GM19025 (cell line): ENCODE data around the gene UNKL.
A peak's percentile ranks its signal among the peaks of the same experiment; 100 is the strongest.

Source experiments
- ATAC-seq: cut with Tn5 transposase; IDR thresholded peaks from one replicate; pipeline ENCODE4 v1.9.1; 2021; ENCODE audit warnings: mild to moderate bottlenecking, low read depth, moderate library complexity; ENCODE audit not compliant: unreplicated experiment

Gene UNKL

DNA sequence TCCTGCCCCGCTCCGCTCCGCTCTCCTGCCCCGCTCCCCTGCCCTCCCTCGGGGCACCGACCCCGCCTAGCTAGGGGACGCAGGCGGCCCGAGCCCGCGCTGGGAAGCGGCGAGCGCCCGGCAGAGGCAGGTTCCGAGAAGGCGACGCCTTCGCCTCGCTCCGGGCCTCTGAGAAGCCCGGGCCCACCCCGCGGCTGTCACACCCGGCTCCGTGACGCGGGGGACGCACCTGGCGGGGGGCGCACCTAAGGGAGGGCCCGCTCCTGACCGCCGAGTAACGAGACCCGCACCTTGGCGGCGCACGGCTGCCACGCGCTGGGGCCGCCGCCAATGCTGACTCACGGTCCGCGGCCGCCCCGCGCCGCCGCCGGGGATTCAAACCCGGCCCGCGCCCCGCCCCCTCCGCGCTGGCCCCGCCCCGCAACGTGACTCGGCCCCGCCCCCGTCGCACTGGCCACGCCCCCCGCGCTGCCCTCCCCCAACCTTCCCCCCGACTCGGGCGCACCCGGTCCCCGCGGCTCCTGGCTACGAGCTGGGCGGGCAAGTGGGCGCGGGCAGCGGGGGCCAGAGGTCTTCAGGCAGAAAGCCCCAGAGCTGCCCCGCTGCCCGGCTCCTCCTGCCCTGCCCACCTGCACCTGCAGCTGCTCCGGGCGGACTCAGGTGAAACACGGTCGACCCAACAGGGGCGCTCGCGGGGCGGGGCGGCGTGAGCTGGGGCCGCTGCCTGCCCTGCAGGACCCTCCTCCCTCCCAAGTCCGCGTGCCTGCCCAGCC lies 35.0 kb downstream of the UNKL start:
- peak; percentile 40 for ATAC-seq

DNA sequence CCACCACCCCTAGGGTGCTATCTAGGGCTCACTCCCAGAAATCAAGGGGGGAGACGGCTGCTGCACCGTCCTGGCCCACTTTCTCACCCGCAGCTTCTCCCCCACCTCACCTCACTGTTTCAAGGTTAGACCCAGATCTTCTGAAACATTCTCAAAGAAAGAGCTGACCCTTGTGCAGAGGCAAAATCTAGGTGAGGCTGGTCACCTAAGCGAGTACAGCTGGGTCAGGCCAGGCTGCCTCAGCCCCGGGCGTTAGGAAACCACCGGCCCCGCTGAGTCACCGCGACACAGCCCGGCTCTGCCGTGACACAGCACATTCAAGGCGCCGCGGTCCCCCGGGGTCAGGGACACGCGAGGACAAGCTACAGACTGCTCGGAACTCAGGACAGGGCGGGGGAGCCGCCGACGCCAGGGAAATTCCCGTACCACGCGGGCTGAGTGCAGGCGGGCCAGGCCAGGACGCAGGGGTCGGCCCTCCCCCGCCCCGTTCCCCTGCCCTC lies 35.6 kb downstream of the UNKL start:
- ATAC-seq: peak; percentile 47

DNA sequence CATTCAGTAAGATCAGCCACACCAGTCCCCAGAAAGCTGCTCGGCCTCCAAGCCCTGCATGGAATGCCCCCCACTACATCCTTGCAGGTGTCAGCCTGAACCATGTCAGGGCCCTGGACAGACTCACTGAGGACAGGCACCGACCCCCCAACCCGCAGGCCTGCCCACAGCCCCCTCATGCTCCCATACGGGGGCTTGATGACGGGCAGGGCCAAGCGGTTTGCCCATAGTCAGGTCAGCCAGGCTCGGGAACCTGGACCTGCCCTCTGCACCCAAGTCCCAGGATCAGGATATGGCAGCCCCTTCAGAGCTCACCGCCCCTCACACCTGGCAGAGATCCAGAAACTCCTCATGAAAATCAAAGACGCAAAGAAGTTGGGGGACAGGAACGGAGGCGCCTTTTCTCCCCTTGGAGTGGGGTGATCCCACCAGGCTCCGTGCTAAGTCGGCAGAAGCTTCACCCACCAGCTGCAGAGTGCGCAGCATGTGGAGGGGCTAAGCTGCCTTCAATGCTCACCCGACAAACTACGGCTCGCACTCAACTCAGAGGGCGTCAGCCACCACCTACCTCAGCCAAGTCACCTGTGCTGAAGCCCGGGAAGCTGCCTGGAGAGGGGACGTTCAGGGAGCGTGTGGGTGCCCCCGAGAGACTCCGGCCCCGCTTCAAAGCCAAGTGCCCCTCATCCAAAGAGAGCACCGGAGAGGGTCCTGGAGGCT lies 36.3 kb downstream of the UNKL start:
- ATAC-seq: no peak

DNA sequence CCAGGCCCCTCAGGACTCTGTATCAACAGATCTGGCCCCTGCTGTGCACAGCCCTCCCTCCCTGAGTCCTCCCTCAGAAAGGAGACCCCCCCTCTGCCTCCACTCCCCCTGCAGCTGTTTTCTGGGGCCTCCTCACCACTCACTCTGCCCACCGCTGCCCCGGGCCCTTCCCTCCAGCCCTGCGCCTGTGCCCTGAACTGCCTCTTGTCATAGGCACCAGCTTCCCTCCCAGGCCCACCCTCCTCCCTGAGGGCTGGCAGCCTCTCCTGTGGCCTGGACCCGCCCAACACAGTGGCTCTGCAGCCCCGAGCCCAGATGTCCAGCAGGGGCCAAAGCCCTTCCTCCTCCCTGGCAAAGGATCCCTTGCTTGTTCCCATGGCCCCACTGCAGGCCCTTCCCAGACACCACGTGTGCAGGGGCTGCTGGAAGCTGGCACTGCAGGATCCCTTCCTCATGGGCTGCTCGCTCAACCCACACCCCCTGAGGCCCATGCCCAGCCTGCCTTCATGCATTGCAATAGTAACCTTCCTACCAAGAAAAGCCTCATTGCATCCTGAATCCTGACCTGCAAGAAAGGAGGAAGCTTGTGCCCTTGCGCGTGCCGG lies 37.0 kb downstream of the UNKL start:
- ATAC-seq: no peak

DNA sequence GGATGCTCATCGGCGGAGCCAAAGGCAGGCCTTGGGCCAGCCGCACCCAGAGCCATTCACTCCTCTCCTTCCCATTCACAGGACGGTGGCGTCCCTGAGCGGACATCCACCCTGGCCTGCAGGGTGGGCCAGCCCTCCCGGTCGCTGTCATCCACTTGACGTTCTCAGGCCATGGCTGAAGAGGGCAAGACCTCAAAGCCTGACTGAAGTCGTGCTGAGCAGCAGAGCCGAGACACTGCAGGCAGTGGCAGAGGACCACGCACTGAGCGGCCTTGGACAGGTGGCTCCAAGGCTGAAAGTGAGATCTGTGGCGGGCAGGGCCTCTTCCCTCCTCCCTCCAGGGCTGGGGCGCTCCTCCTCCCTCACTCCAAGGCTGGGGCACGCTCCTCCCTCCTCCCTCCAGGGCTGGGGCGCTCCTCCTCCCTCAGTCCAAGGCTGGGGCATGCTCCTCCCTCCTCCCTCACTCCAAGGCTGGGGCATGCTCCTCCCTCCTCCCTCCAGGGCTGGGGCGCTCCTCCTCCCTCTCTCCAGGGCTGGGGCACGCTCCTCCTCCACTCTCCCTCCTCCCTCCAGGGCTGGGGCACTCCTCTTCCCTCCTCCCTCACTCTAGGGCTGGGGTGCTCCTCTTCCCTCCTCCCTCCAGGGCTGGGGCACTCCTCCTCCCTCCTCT lies 38.6 kb downstream of the UNKL start:
- ATAC-seq: no peak

DNA sequence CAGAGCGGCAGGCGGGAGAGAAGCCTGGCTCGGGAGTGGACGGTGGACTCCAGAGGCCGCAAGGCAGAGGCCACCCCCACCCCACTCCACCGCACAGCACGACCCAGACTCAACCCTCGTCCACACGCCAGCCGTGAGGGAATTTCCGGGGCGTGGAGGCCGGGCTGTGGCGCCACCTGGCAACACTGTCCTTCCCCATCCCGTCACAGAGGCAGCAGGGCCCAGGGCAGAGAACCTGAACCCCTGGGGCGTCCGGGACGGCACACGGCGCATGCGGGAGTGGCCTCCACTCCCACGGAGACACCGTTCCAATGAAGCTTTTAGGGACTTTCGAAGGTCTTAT lies 39.2 kb downstream of the UNKL start:
- ATAC-seq: no peak

DNA sequence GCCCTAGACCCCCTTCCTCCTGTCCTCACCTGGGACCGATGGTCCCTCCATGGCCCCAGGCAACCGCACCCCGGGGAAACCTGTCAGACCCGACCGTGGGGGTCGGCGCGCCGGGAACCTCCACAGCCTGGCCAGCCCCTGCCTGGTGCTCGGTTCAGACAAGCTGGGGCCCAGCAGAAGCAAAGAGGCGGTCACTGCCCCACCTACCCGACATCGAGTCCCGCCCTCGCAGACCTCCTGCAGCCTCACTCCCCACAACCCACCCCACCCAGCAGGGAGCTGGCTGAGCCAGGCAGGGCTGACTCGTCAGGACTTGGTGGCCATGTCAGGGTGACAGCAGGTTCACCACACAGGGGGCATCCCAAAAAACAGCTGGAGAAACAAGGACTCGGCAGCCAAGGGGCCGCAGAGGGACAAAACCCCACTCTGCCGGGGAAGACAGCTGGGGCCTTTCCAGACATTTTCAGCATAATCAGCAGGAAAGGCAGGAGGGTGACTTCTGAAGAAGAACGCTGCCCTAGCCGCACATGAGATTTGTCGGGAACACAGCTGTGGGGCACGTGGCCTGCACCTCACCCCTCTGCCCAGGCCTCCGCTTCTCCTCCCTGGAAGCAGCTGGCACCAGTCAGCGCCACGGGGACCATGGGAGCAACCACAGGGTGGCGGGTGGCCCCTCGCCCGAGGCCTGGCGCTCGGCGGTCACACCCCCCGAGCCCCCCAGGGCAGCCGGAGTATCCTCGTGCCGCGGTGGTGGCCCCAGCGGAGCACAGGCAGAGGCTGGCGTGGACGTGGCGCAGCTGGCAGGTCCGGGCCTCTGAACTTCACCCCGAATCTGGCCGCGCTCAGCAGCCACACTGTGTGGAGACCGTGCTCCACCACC lies 39.8 kb downstream of the UNKL start:
- ATAC-seq: no peak

DNA sequence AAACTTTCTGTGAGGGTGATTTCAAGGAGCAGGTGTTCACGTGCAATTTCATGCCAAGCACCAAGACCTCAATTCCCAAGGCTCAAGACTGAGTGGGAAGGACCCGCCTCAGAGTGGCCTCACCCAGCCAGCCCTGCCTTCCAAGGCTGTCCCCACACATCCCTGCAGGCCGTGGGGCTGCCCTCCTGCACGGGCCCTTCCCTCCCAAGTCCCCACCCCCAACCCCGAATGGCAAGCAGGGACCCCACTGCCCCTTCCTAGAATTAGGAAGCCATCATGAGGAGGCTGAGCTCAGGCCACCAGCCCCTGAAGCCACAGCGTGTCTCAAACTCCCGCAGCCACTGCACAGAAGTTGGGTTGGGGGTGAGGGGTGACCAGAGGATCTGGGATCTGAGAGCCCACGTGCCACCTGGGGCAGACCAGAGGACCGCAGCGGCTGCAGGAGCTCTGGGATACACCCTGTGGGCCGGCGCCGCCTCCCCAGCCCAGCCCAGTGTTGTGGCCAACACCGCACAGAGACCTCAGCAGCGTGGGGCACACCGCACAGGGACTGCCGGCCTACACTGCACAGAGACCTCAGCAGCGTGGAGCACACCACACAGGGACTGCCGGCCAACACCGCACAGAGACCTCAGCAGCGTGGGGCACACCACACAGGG lies 42.1 kb downstream of the UNKL start:
- no peak for ATAC-seq

DNA sequence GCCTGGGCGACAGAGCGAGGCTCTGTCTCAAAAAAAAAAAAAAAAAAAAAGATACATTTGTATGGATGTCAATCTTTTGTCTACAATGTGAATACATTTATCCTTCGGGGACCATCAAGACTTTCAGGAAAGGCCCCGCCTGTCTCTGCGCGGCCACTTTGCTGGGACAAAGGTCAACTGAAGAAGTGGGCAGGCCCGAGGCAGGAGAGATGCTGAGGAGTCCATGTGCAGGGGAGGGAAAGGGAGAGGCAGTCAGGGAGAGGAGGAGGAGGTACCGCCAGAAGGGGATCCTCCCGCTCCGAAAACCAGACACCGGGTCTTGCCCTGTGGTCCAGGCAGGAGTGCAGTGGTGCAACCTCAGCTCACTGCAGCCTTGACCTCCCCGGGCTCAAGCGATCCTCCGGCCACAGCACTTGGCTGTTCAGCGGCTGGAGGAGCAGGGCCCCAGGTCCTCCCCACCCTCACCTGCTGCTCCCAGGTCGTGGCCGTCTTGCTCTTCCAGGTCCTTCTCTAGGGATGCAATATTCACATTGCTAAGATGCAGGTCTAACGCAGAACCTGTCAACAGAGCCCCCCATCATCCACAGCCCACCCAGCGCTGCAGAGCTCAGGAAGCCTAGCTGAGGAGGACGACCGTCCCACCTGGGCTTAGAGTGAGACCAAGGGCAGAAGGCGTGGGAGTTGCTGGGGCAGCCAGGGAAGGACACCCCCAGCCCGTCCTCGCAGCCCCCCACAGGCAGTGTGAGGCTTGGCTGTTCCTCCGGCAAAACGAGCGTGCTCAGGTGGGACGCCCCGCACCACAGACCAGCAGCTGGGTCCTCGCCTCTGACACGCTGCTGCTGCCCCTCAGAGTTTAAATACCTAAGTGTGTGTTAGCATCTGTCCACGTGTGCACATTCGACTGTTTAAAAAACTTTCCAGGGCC lies 43.2 kb downstream of the UNKL start:
- no peak for ATAC-seq

DNA sequence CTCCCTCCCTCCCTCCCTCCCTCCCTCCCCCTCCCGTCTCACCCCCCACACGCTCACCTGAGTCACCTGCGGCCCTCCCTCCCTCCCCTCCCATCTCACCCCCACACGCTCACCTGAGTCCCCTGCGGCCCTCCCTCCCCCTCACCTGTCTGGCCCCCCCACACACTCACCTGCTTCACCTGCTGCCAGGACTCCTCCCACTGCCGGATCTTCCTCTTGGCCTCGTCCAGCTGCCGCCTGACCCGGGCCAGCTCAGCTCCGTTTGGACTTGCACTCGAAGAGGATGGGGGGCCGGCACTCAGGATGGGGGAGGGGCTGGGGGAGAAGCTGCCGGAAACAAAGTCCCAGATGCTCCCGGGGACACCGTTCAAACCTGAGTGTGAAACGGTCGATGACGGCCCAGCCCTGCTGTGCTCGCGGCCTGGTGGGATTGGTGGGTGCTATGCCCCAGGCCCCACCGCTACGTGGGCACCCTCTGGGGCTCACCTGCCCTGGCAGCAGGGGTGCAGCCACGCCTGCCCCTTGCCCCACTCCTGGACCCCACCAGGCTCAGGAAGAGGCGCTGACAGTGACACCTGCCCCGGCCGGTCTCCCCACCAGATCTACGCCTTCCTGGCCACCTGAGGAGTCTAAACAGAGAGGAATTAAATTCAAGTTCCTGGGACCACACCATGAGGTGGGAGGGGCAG lies 46.9 kb downstream of the UNKL start:
- no peak for ATAC-seq

DNA sequence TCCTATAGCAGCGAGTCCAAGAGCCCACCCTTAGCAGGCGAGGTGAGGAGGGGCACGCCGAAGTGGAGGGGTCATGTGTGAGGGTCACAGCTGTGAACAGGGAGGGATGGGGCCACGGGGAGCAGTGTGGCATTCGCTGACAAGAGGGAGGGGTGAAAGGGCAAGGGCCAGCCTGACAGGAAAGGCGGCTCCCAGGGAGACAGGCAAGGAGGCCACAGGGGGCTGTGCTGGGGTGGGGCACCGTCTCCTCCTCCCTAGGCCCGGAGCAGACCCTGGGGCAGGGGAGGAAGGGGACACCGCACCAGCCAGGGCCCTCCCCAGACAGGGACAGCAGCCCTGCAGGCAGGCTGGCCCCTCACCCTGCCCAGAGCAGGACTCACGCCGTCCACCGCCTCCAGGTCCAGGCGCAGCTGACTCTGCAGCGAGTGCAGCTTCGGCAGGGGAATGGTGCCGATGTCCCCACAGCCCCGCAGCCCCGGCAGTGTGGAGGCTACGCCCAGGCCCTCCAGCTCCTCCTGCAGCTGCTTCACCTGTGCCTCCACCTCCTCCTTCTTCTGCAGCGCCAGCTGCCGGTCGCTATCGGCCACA lies 47.7 kb downstream of the UNKL start:
- ATAC-seq: no peak

DNA sequence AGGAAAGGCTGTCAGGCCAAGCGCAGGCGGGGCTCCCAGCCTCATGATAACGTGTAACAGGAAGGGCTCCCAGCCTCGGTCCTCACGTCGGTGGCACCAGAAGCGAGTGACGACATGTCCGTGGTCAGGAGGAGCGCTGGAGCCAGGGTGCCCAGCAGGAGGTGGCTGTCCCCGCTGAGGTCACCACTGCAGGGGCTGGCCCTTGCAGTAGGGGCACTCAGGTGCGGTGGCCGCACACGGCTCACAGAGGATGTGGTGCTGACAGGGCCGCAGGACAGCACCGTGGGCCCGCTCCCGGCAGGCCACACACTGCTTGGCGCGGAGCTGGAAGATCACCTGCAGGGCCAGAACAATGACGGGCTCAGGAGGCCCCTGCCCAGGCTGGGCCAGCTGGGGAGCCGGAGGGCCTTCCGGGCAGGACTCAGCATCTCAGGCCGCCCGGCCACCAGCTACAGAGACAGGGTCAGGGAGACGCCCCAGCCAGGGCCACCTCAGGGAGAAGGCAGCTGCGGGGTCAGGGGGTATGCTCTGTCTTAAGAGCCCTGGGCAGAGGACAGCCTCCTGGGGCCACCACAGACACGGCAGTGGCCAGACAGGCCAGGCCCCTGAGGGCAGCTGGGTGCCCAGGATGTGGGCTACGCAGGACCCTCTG lies 48.3 kb downstream of the UNKL start:
- no peak for ATAC-seq

DNA sequence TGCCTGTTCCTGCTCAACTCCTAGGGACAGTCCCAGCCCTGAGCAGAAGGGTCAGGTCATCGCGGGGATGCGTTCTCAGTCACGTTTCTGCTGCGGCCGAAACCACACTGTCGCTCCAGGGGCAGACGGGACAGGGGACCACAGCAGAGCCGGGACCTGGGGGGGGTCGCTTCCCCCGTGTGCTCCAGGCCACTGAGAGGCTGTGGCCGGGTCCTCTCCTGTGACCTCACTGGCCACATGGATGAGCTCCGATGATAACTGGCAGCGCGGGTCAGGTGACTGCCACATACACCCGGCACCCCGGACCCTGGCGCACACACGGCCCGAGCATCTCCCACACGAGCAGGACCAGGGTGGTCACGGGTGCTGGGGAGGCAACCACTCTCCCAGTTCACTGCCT lies 50.0 kb downstream of the UNKL start:
- ATAC-seq: no peak

DNA sequence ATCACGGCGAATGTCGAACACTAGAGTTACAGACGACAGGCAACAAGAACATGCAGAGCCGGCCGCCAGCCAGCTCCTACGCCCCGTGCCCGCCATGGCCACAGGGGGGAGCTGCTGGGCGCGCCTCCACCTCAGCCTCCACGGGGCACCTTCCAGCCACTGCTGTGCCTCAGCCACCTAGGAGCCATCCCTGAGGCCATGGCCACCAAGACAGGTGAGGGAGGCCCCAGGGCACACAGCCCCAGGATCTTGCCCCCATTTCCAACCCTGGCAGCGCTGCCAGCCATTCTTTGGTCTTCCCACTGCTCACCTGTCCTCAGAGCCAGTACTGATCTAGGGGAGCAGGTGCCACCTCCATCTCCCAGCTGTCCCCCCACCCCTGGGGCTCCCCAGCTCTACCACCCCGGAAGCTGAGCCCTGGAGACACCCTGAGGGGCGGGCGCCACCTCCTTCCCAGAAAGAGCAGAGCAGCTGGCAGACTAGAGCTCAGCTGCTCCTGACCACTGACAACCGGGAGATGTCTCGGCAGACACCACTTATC lies 50.9 kb downstream of the UNKL start:
- no peak for ATAC-seq

DNA sequence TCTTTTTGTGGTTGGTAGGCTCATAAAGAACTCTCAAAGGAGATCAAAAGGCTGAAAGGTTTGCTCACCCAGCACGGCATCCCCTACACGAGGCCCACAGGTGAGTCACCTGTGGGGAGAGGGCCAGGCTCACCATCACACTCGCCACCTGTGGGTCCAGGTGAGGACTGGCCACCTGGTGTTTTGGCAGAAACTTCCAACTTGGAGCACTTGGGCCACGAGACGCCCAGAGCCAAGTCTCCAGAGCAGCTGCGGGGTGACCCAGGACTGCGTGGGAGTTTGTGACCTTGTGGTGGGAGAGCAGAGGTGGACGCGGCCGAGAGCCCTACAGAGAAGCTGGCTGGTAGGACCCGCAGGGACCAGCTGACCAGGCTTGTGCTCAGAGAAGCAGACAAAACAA lies 51.7 kb downstream of the UNKL start:
- ATAC-seq: no peak

DNA sequence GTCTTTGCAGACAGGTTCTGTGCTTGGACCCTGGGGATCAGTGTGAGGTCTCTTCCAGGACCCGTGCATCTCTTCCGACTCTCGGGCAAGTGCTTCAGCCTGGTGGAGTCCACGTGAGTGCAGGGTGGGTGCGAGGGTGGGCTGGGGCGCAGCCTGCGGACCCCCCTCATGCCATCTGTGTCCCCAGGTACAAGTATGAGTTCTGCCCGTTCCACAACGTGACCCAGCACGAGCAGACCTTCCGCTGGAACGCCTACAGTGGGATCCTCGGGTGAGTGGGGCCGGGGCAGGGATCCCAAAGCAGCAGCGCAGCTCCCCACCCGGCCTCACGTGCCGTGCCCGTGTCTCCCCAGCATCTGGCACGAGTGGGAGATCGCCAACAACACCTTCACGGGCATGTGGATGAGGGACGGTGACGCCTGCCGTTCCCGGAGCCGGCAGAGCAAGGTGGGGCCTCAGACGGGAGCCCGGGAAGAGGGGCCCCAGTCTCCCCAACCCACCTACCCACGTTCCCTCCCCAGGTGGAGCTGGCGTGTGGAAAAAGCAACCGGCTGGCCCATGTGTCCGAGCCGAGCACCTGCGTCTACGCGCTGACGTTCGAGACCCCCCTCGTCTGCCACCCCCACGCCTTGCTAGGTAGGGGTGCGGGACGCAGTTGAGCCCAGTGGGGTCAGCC lies 52.7 kb downstream of the UNKL start:
- no peak for ATAC-seq
